HG02759 (cell line): ENCODE data around the gene NGDN.
"Not testable (repeated sequence)": the region's sequence is repeated elsewhere in the genome, so short reads cannot be mapped to it uniquely, and the experiment has no call there.

Experiments
- ATAC-seq: cut with Tn5 transposase; IDR thresholded peaks from one replicate; pipeline ENCODE4 v1.9.1; 2021; ENCODE audit warnings: mild to moderate bottlenecking, moderate library complexity; ENCODE audit not compliant: unreplicated experiment

Gene NGDN, protein sequence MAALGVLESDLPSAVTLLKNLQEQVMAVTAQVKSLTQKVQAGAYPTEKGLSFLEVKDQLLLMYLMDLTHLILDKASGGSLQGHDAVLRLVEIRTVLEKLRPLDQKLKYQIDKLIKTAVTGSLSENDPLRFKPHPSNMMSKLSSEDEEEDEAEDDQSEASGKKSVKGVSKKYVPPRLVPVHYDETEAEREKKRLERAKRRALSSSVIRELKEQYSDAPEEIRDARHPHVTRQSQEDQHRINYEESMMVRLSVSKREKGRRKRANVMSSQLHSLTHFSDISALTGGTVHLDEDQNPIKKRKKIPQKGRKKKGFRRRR

DNA sequence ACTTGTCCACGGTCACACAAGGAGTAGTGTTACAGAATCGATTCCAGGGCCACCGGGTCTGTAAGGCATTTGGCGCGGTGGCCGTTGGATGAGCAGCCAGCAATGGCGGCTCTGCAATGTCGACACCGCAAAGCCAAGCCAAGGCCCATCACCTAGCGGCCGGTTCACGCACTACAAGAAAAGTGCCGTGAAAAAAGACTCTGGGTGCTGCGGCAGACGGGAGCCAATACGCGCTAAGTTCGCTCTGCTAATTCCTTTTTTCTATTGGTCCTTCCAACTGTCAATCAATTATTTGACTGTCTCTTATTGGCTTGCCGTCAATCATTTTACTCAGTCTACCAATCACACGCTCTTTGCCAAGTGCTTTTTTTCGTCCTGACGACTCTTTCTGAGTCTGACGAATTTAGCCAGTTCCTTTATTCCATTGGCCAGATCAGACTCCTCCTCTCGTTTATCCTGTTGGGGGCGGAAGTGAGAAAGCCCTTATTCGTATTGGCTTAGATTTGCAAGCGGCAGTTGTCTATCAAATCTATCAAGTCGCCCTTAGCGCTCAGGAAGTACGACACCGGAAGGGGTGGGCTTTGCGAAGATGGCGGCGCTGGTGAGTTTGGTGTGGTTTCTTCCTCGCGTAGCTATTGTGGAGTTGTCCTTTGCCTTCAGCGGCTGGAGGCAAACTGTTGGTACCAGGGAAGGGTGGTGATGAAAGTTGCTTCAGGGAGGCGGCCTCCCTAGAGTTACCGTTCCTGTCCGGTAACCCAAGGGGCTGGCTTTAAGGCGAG, at the start of gene NGDN:
Gene NGDN (plus strand): TSS at position 577 of the 779 bp plus-strand sequence. CDS start 13 bp downstream, at position 590.
- peak; percentile 92 for ATAC-seq

DNA sequence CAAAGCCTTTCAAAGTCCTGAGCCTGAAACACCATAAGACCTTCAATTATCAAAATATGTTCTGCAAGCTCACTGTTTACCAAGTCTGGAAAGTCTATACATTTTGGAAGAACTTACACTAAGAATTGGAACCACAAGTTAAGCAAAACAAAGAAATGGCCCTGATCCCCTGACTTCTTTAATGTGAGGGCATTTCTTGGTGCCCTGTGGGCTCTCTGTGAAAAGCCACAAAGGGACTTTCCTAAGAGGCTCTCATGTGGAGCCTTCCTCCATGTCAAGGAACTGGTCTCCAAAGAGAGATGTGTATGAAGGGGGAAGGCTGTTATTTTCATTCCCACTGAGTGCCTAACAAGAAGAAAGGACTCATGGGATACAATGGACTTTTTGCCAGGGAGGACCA, 47.9 kb upstream of the NGDN start:
- no peak for ATAC-seq

DNA sequence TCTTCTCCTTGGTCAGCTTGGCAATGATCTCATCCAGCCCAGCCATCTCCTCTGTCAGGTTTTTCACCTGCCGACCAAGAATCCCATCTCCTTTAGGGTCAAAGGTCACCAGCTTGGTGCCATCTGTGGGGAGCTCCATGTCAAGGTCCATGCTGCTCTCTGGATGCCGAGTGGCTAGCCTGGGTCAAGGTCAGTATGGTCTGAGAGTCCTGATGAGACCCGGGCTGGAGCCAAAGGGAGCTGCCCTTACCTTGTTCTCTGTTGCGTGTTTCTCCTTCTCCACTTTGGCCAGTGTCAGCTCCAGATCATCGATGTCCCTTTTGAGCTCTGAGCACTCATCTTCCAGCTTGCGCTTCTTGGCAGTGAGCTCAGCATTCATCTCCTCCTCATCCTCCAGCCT, 45.8 kb upstream of the NGDN start:
- ATAC-seq: no peak

DNA sequence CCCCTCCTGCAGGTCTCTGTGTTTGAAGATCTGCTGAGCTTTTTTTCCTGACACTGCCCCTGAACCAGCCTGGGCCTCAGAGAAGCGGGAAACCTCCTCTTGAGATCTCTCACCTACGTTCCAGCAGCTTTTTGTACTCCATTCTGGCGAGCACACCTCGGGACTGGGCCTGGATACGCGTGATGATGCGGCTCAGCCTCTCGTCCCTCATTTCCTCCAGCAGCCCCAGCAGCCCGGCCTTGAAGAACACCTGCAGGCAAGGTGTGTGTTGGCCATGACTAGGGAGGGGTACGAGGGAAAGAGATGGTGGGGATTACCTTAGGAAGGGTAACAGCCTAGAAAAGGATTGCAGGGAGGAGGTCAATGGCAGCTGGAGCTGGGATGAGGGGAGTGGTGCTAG, 44.3 kb upstream of the NGDN start:
- no peak for ATAC-seq

DNA sequence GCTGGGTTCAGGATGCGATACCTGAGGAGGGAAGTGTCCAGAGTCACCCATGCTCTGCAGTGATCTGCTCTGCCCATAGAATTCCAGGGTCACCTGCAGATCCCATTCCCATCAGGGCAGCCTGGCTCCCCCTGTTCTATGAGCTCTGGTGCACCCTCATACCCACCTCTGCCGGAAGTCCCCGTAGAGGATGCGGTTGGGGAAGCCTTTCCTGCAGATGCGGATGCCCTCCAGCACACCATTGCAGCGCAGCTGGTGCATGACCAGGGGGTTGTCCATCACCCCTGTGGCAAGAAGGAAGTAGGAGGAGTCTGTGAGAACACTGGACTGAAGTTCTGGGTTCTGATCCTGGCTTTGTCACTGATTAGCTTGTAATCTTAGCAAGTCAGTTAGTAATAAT, 43.7 kb upstream of the NGDN start:
- not testable (repeated sequence) for ATAC-seq

DNA sequence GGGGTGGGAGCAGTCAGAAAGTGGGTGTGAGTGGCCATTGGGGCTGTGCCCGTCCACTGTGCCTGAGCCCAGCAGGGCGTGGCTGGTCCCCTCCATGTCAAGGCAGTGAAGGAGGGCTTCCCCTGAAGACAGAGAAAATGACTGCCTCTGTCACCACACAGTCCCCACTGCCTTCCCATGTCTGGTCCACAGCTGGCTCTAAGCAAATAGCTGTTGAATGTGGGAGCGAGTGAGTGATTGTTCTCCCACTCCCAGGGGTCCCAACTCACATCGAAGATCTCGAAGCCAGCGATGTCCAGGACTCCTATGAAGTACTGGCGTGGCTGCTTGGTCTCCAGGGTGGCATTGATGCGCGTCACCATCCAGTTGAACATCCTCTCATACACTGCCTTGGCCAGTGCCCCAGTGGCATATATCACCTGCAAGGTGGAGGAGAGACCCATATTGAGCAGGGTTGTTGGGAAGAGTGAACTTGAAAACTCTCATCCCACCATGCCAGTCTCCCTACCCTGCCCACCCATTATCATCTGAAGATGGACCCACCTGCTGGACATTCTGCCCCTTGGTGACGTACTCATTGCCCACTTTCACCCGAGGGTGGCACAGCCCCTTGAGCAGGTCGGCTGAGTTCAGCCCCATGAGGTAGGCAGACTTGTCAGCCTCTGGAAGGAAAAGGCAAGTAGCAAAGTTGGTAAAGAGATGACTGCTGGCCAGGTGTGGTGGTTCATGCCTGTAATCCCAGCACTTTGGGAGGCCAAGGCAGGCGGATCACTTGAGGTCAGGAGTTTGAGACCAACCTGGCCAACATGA, 40.6 kb upstream of the NGDN start:
- ATAC-seq: no peak

DNA sequence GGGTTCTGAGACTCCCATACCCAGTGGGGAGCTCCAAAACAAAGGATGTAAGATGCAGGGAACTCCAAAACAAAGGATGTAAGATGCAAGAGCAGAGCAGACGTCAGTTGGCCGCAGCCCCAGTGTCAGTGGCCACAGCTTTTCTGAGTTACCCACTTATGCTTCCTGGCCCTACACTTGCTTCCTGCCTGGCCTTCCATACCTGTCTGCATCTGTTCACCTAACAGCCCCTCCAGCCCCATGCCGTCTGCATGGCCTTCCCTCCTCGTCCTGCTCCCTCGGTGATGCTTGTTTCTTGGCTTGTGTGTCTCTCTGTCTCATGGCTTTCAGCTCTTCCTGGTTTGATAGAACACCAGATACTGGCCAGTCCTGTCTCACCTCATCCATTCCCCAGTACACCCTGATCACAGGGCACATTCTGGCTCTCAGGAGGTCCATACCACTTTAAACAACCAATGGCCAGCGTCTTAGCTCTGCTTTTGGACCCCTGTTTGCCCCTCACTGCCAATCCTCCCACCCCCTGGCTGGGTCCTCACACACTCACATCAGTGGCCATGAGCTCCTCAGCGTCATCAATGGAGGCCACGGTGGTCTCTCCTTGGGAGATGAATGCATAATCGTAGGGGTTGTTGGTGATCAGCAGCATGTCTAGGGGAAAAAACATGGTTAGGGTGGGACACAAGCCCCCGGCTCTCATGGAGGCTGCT, 39.3 kb upstream of the NGDN start:
- no peak for ATAC-seq

DNA sequence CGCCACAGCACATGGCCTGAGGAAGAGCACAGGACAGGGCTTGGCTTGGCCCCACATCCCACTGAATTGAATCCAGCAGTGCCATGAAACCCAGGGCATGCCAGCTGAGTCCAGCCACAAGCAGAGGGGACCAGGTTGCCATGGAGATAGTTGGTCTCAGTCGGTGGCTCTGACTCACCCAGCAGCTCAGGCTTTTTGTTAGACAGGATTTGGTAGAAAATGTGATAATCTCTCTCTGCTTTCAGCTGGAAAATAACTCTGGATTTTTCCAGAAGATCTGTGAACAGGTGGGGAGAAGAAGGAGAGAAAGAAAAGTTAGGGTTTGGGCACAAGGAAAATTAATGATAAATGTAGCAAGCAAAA, 38.8 kb upstream of the NGDN start:
- no peak for ATAC-seq

DNA sequence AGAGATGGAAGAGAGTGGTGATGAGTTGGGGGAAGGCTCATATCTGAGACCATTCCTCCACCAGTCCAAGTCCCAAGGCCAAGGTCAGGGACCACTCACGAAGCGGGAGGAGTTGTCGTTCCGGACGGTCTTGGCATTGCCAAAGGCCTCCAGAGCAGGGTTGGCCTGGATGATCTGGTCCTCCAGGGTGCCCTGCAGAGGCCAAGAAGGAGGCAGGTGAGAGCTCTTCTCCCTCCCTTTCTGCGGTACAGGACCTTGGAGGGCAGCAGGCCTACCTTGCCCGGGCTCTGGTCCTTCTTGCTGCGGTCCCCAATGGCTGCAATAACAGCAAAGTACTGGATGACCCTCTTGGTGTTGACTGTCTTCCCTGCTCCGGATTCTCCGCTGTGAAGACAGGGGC, 38.0 kb upstream of the NGDN start:
- ATAC-seq: no peak

DNA sequence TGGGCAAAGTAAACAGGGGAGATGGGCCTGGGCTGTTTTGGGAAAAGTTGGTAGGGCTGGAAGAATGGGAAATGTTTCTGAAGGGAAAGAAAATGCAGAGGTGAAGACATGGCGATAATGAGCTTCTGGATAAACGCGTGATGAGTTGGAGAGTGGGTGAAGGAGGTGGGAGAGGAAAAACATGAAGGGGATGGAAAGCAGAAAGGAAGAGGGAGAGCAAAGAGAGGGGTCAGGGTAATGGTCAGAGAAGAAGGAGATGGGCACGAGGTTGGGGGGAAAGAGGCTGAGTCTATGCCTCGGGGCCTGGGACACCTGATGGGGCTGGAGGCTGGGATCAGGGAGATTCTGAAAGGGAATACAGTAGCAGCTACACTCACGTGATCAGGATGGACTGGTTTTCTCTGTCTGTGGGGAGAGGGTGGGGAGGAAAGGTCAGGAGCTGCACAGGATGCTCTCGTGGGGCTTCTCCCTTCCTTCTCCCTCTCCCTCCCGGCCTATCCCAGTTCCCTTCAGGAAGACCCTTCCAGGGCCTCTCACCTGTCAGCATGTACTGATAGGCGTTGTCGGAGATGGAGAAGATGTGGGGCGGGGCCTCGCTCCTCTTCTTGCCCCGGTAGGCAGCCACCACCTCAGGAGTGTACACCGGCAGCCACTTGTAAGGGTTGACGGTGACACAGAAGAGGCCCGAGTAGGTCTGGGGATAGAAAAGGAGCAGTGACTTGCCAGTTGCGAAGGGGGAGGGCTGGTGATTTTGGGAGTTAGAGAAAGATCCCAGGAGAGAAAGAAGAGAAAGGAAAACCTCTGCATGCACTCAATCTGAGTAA, 37.2 kb upstream of the NGDN start:
- ATAC-seq: no peak

DNA sequence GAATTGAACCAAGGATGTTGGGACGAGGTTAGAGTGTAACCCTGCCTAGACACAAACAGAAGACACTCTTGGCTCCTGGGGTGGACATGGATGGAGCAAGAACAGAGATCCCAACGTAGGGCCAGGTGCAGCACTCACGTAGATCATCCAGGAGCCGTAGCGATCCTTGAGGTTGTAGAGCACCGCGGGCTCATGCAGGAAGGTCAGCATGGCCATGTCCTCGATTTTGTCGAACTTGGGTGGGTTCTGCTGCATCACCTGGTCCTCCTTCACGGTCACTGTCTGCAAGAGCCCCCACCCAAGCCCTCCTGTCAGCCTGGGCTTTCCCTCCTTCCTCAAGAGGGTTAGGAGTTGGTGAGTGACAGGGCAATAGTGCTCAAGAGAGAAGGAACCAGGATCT, 36.6 kb upstream of the NGDN start:
- ATAC-seq: no peak

DNA sequence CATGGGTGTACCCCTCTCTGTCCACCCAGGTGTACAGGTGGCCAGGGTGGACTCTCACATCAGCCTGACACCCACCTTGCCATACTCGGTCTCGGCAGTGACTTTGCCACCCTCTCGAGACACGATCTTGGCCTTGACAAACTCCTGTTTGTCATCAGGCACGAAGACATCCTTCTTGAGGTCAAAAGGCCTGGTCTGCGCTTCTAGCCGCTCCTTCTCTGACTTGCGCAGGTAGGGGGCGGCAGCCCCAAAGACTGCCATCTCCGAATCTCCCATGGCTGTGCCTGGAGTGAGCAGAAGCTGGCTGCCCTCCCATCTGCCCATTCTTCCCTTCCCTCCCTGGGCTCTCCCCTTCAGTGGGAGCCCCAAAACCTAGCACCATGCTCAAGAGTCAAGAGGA, 36.0 kb upstream of the NGDN start:
- ATAC-seq: no peak

DNA sequence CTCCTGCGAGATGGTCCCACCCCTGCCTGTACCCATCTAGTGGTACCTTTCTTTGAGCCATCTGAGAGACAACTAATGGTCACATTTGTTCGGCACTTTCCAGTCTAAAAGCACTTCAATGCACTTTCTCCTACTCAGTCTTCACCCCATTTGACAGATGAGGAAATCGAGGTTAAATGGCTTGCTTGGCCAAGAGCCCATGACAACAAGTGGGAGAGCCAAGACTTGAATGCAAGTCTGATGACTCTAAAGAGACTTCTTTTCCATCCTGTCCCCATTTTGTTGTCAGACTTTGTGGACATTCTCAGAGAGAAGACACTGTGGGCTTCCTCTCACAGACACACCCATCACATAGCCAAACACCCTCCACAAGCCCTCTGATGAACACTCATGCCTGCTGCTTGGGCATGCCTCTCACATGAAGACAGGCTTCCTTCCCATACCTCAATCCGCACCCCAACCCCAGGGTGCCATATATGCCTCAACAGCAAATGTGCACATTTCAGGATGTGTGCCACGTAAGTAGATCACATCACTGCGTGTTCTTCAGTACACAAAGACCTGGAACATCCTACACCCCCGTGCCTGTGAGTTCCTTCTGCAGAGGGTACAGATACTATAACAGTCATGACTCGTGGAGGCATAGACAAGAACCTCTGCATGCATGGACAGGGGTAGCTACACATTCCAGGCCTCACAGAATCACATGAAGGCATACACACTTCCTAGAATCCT, 34.8 kb upstream of the NGDN start:
- no peak for ATAC-seq

DNA sequence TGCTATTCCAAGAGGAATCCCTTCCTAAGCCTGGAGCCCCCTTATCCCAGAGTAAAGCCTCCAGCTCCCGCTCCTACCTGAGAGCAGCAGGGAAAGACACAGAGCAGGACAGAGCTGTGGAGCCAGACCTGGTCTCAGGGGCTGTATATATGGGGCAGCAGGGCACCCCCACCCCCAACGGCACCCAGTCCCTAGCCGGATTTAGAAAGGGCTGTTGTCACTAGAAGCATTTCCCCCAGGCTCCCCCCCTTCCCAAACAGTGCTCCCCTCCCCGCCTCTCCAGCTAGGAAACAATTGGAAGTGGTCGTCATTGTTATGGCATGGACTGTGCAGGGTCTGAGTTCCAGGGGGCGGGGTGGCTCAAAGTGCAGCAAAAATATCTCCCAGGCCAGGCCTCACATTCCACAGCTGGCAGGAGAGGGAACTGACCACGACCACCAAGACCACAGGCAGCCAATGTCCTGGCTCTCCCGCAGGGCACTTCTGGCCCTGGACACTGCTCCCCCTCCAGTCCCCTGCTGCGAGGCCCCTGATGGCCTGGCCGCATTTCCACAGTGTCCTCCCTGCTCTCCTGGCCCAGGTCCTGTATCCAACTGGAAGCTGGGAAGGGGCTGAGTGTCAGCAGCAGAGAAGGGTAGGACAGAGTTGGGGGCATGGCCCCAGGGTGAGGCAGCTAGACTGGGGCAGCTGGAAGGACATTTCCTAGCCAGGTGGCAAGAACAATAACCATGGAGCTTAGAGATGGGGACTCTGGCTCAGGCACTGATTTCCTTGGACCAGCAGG, 33.8 kb upstream of the NGDN start, which contains the start of gene MYH7:
Gene MYH7 (minus strand): TSS at position 118 of the 784 bp plus-strand sequence. CDS start 1,928 bp downstream, outside the sequence.
- no peak for ATAC-seq

DNA sequence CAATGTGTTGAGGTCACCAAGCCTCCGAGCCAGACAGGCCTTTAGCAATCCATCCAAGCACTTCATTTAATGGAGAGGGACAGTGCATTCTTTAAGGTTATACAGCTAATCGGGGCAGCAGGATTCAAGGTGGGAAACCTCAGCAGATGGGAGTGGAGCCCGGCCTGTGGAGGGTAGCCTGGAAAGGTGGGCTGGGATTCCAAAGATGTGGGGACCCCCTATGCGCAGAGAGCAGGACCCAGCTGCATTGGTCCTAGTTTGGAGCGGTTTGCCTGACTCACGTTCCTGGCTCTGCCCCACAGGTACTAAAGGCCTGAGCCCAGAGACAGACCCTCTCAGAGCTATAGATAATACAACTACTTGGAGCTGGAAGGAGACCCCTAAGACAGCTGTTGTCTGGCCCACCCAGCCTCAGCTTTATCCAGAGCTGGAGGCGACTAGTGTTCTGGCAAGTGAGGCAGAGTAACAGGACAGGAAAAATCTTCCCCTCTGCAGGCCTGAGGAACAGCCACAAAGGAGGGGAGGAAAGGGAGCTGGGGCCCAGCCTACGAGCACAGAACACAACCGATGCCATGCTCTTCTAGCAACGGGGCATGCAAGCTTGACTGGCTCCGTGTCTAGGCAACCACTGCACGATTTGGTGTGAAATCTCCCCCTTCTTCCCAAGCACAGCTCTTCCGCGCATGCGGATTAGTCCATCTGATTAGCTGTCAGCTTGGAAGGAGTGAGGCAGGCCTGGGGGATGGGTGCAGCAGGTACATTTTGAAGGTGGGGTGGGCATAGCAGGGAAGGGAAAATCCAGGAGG, 33.0 kb upstream of the NGDN start:
- ATAC-seq: no peak

DNA sequence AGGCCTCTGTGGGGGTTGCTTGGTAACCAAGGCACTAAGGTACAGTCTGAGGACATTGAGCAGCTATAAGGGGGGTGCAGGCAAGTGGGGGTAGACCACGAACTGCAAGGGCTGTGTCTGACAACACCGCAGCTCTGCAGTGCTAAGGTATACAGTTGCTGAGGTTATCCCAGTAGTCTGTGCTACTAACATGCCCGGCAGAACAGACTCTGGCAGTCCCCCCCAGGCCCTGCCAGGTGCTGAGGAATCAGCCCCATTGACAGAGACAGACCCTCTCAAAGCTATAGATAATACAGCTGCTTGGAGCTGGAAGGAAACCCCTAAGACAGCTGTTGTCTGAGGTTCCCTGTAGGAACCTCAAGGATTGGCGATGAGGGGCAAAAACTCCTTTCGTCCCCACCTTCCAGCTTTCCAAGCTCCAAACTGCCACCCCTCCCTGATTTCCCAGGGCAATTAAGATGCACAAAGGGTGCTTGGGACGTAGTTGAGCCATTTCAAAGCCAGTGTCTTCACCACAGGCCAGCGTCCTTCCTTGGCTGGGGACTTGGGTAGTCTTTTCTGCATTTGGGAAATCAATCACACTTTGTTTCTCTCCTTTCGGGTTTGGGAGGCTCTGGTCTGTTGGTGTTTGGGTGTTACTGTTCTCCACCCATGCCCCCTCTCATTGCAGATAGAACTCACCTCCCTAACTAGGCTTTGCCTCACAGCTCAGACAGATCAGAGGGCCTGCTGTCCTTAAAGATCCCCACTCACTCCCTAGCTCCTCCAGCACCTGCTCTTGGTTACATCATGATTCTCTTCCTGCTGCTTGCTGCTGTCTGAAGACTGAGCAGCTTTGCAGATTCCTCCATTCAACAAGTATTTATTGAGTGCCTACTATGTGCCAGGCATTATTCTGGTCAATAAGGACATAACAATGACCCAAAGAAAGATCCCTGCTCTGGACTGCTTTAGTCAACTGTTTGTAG, 32.1 kb upstream of the NGDN start:
- no peak for ATAC-seq
